ENCODE results near the gene SCG3. TPM values are rescaled to one million over a fixed set of nuclear protein-coding genes. Genes with fewer than 3 reads are reported as not detected.

Gene SCG3
- total RNA-seq, 1 experiment from 2014 or later = 32.1 TPM

- TF ChIP-seq JAZF1 (CRISPR knock-in tag; IDR thresholded peaks at IDR 0.05) = no peak
Observed at GRCh38 chr15:51696566-51696965, 15.3 kb downstream of the SCG3 start (continued).

DNA sequence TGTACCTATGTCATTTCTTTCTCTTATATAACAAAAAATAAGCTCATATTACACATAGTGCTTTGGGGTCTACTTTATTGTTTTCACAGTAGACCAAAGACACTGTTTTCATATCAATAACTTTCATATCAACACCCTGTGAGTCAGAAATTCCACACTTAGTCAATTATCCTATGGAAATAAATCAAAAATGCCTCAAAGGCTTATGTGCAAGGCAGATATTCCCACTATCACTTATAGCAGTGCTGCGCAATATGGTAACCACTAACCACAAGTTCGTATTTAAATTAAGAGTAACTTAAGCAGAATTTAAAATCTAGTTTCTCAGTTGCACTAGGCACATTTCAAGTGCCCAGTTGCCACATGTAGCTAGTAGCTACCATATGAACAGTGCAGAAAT, 15.9 kb downstream of the SCG3 start:
- DNase-seq (ENCODE audit: low spot score) (no peak), ATAC-seq (no peak)
- Mint-ChIP-seq H3K4me3 (no peak overlapping the region), H3K4me1 (no peaks in the 10 kb centered on the region), H3K27me3 (ENCODE audit: low read depth) (no peaks in the 10 kb centered on the region), H3K36me3 (peaks cover 13% of the 10 kb centered on the region), H3K9me3 (no peaks in the 10 kb centered on the region), H3K27ac (no peak overlapping the region)
- ChIA-PET CTCF (no interaction called here), POLR2A (interaction anchor here (1.0 kb wide), 1 partner anchor 15 kb away, joined by 3 read pairs; no protein-coding TSS in a partner anchor)
- TF ChIP-seq E2F4 (CRISPR knock-in tag; IDR thresholded peaks at IDR 0.05; ENCODE audit: borderline replicate concordance, low read depth) = no peak
- TF ChIP-seq ELF4 (CRISPR knock-in tag; IDR thresholded peaks at IDR 0.05; ENCODE audit: low read depth) = no peak

DNA sequence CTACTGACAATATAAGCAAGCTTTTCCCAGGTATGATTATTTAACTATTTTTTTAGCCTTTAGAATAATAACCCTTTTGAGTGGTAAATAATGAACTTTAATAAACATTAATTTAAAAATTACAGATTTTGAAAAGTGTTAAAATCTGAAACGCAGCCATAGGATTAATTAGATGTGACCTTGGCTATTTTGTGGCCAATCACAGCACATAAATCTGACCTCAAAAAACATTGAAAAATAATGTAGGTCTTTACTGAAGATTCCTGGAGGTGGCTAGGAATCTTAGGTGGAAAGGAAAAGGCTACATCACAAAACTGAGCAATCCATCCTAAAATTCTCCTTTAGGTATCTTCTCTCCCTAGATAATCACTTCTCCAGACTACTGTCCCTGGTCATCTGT, 18.1 kb downstream of the SCG3 start:
- H3K4me3 Mint-ChIP-seq = no peak overlapping the region
- H3K27me3 Mint-ChIP-seq (ENCODE audit: low read depth) = no peaks in the 10 kb centered on the region
- ATAC-seq = no peak
- peaks cover 13% of the 10 kb centered on the region for H3K36me3 Mint-ChIP-seq
- POLR2A ChIA-PET = no interaction called here
- no peaks in the 10 kb centered on the region for H3K4me1 Mint-ChIP-seq
- CTCF ChIA-PET = no interaction called here
- no peak overlapping the region for H3K27ac Mint-ChIP-seq
- TF ChIP-seq, protein P1, sequence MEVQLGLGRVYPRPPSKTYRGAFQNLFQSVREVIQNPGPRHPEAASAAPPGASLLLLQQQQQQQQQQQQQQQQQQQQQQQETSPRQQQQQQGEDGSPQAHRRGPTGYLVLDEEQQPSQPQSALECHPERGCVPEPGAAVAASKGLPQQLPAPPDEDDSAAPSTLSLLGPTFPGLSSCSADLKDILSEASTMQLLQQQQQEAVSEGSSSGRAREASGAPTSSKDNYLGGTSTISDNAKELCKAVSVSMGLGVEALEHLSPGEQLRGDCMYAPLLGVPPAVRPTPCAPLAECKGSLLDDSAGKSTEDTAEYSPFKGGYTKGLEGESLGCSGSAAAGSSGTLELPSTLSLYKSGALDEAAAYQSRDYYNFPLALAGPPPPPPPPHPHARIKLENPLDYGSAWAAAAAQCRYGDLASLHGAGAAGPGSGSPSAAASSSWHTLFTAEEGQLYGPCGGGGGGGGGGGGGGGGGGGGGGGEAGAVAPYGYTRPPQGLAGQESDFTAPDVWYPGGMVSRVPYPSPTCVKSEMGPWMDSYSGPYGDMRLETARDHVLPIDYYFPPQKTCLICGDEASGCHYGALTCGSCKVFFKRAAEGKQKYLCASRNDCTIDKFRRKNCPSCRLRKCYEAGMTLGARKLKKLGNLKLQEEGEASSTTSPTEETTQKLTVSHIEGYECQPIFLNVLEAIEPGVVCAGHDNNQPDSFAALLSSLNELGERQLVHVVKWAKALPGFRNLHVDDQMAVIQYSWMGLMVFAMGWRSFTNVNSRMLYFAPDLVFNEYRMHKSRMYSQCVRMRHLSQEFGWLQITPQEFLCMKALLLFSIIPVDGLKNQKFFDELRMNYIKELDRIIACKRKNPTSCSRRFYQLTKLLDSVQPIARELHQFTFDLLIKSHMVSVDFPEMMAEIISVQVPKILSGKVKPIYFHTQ (CRISPR knock-in tag; IDR thresholded peaks at IDR 0.05) = no peak
- TF ChIP-seq IRF2 (CRISPR knock-in tag; IDR thresholded peaks at IDR 0.05; ENCODE audit: borderline replicate concordance, low read depth) = no peak
- TF ChIP-seq ESRRA (CRISPR knock-in tag; IDR thresholded peaks at IDR 0.05; ENCODE audit: borderline replicate concordance) = no peak
- TF ChIP-seq NFYB (CRISPR knock-in tag; conservative IDR thresholded peaks at IDR 0.05; ENCODE audit: low read depth) = no peak
- TF ChIP-seq JUN (CRISPR knock-in tag; IDR thresholded peaks at IDR 0.05) = no peak
- no peak for TF ChIP-seq TCF7 (CRISPR knock-in tag; IDR thresholded peaks at IDR 0.05; ENCODE audit: low read depth)
- no peak for TF ChIP-seq TEAD1 (CRISPR knock-in tag; IDR thresholded peaks at IDR 0.05)
- TF ChIP-seq CBFB (CRISPR knock-in tag; IDR thresholded peaks at IDR 0.05; ENCODE audit: low read depth) = no peak
- TF ChIP-seq, protein P2, sequence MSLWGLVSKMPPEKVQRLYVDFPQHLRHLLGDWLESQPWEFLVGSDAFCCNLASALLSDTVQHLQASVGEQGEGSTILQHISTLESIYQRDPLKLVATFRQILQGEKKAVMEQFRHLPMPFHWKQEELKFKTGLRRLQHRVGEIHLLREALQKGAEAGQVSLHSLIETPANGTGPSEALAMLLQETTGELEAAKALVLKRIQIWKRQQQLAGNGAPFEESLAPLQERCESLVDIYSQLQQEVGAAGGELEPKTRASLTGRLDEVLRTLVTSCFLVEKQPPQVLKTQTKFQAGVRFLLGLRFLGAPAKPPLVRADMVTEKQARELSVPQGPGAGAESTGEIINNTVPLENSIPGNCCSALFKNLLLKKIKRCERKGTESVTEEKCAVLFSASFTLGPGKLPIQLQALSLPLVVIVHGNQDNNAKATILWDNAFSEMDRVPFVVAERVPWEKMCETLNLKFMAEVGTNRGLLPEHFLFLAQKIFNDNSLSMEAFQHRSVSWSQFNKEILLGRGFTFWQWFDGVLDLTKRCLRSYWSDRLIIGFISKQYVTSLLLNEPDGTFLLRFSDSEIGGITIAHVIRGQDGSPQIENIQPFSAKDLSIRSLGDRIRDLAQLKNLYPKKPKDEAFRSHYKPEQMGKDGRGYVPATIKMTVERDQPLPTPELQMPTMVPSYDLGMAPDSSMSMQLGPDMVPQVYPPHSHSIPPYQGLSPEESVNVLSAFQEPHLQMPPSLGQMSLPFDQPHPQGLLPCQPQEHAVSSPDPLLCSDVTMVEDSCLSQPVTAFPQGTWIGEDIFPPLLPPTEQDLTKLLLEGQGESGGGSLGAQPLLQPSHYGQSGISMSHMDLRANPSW (CRISPR knock-in tag; conservative IDR thresholded peaks at IDR 0.05; ENCODE audit: low read depth) = no peak
- no peak for TF ChIP-seq MYBL2 (CRISPR knock-in tag; IDR thresholded peaks at IDR 0.05)
- TF ChIP-seq AFF4 (CRISPR knock-in tag; IDR thresholded peaks at IDR 0.05; ENCODE audit: borderline replicate concordance) = no peak
- TF ChIP-seq, protein P3, sequence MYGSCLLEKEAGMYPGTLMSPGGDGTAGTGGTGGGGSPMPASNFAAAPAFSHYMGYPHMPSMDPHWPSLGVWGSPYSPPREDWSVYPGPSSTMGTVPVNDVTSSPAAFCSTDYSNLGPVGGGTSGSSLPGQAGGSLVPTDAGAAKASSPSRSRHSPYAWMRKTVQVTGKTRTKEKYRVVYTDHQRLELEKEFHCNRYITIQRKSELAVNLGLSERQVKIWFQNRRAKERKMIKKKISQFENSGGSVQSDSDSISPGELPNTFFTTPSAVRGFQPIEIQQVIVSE (CRISPR knock-in tag; IDR thresholded peaks at IDR 0.05; ENCODE audit: borderline replicate concordance) = no peak
- TF ChIP-seq, protein P4, sequence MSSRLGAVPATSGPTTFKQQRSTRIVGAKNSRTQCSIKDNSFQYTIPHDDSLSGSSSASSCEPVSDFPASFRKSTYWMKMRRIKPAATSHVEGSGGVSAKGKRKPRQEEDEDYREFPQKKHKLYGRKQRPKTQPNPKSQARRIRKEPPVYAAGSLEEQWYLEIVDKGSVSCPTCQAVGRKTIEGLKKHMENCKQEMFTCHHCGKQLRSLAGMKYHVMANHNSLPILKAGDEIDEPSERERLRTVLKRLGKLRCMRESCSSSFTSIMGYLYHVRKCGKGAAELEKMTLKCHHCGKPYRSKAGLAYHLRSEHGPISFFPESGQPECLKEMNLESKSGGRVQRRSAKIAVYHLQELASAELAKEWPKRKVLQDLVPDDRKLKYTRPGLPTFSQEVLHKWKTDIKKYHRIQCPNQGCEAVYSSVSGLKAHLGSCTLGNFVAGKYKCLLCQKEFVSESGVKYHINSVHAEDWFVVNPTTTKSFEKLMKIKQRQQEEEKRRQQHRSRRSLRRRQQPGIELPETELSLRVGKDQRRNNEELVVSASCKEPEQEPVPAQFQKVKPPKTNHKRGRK (CRISPR knock-in tag; IDR thresholded peaks at IDR 0.05; ENCODE audit: borderline replicate concordance) = no peak
- no peak for TF ChIP-seq ELF4 (CRISPR knock-in tag; IDR thresholded peaks at IDR 0.05; ENCODE audit: low read depth)
- TF ChIP-seq OVOL2 (CRISPR knock-in tag; IDR thresholded peaks at IDR 0.05; ENCODE audit: borderline replicate concordance) = no peak
- no peak for TF ChIP-seq USF2 (CRISPR knock-in tag; IDR thresholded peaks at IDR 0.05)
- no peak for TF ChIP-seq TP53 (CRISPR knock-in tag; IDR thresholded peaks at IDR 0.05)
- no peaks in the 10 kb centered on the region for H3K9me3 Mint-ChIP-seq
- no peak for DNase-seq (ENCODE audit: low spot score)

All from WTC11 (cell line).